NCI-H2171 treated with DMSO at 0.1 percent for 48 hours (cell line): ENCODE results near the gene TMPRSS3.

Source experiments
- DNase-seq: peaks from one replicate; lab custom pipeline; 2025; lab: John Stamatoyannopoulos, UW

TMPRSS3 gene

DNA sequence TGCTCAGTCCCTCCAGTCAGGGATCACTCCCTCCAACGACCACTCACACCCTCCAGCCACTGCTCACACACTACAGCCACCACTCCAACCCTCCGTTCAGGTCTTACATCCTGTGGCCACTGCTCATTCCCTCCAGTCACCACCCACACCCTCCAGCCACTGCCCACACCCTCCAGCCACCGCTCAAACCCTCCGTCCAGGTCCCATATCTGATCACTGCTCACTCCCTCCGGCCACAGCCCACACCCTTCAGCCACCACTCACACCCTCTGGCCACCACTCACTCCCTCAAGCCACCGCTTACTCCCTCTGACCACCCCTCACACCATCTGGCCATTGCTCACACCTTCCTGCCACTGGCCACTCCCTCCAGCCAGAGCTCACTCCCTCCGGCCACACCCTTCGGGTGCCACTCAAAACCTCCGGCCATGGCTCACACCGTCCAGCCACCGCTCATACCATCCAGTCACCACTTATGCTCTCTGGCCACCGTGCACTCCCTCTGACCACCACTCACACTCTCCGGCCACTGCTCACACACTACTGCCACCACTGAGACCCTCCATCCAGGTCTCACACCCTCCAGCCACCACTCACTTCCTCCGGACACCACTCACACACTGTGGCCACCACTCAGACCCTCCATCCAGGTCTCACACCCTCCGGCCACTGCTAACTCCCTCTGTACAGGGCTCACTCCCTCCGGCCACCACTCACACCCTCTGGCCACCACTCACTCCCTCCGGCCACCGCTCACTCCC lies 24.8 kb downstream of the TMPRSS3 start:
- DNase-seq: no peak

DNA sequence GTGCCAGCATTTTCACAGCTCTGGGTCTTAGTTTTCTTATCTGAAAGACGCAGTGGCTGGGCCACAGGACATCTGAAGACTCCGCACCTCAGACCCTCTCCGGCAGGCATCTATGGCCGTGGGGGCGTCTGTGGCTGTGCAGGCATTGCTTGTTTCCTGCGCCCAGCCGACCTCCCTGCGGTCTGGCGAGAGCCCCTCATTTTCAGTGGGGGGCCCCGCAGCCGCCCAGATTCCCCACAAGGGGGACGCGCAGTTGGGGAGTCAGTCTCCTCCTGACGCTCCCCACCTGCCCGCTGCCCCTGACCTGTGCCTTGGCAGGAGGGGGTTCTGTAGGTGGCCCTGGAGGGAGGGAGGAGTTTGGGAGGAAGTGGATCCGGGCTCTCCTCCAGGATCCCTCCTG lies 26.0 kb downstream of the TMPRSS3 start:
- no peak for DNase-seq

DNA sequence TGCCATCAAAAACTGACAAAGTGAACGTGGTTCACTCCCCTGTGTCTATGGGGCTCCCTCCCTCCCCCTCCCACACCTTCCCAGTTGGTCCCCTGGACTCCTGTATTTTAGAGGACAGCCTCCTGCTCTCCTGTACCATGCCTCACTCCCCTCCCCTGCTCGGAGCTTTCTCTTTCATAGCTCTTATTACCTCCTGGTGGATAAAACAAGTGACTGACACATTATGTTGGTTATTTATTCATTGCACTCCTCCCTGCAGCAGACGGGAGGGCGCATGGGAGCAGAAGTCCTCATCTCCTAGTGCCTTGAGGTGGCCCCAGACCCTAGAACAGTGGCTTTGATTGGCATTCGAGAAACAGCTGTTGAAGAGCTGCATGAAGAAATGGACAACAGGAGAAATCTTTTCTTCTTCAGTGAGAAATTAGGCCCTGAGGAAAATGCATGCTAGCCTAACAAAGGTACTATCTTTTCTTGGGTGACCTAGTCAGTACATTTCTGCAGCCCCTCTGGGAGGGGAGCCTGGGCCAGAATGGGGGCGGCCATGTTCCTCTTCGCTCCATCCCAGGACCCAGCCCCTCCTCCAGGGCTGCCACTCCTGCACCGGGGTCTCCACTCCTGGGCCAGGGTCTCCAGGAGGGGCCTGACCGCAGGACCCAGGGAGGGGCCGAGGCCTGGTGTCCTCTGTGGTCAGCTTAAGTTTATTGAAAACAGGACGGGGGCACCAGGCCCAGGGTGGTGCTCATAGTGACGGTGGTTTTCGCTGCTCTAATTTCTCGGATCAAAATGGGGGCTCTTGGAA lies 28.3 kb downstream of the TMPRSS3 start:
- DNase-seq: no peak

DNA sequence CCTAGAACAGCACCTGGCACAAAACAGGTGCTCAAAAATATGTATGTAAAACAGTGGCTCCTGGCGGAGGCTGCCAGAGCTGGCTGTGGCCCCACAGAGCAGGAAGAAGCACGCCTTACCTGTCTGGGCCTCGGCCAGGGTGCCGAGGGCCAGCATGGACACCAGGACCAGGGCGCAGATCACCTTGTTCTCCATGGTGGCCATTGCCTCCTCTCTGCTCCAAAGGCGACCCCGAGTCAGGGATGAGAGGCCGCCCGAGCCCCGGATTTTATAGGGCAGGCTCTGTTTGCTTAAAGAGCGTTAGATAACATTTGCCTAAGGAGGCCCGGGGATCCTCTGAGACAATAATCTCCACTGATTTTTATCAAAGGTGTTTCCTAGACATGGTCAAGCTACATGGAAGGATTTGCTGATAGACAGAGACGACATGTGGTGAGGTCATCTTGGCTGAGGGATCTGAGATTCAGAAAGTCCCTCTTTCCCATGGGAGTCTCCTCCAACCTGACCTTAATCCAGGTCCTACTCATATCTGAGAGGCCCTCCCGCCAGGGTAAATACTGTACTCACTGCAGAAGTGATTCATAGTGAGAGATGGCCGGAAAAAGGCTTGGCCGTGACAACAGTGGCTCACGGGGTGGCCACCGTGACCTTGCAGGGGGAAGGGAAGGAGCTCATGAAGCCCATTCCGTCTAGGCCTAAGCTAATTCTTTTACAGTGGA lies 29.4 kb downstream of the TMPRSS3 start, which contains the start of gene TFF1:
Gene TFF1, minus strand, starts transcription at position 244 of the 719 bp plus-strand sequence. Its CDS starts 40 bp downstream, at position 204.
- DNase-seq: no peak

GRCh38 chr21:42365770-42366169 lies 30.1 kb downstream of the TMPRSS3 start:
- DNase-seq: no peak

- peak; percentile 15 for DNase-seq
These were observed 31.5 kb downstream of the TMPRSS3 start for GRCh38 chr21:42364304-42364865.

DNA sequence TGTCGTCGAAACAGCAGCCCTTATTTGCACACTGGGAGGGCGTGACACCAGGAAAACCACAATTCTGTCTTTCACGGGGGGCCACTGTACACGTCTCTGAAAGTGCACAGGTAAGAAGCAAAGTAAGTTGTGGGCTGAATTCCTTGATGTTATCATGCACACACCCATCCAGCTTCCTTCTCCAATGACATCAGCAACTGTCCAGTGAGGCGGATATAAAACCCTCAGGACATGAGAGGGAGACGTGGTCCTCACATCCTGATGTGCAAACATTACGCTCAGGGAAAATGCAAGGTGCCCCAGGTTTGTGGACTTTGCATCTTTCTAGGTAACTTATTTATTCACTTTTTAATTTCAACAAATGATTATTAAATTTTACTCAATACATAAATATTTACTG lies 32.5 kb downstream of the TMPRSS3 start:
- no peak for DNase-seq

DNA sequence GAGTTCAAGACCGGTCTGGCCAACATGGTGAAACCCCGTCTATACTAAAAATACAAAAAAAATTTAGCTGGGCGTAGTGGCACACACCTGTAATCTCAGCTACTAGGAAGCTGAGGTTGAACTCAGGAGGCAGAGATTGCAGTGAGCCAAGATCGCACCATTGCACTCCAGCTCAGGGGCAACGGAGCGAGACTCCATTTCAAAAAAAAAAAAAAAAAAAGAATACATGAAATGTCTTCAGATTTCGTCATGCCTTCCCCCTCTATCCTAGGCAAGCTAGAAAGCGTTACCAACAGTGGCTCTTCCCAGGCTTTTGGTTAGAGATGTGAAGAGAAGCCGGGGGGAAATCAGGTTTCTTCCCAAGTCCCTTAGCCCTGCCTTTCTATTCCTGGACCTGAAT lies 33.2 kb downstream of the TMPRSS3 start:
- DNase-seq: peak; percentile 24

- DNase-seq: peak; percentile 32
These were observed 33.7 kb downstream of the TMPRSS3 start for GRCh38 chr21:42362198-42362597.

DNA sequence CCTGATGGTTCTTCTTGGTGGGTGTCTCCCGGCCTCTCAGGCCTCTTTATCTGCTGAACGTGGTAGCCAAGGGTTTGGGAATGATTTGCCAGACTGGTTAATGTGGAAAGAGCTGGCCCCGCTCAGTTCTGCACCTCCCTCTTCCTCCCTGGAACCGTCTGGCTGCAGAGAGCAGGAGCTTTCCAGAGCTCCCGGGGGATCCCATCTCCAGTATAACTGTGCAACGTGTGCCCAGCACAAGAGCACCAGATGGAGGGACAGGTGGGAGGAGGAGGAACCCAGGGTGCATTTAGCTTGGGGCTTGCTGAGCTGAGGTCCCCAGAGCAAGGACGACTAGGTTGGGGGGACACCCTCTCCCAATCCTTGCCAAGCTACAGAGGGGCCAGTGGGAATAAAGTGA lies 34.6 kb downstream of the TMPRSS3 start:
- peak; percentile 98 for DNase-seq

DNA sequence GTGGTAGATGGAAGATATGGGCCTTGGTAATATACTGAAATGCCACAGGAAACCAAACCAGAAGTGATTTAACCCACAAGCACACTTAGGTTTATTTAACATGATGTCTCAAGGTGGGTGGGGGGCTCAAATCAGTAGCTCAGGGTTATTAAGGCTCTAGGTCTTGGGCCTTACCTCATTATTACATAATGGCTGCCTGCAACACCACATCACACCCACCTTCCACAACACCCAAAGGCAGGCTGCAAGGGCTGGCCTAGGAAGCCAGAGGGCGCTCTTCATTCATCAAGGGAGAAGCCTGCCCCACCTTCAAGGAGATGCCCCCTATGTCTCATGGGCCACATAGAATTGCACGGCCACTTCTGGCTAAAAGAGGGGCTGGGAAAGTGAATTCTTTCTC lies 35.5 kb downstream of the TMPRSS3 start:
- peak; percentile 25 for DNase-seq

- no peak for DNase-seq
These were observed 36.9 kb downstream of the TMPRSS3 start for GRCh38 chr21:42358937-42359336.

DNA sequence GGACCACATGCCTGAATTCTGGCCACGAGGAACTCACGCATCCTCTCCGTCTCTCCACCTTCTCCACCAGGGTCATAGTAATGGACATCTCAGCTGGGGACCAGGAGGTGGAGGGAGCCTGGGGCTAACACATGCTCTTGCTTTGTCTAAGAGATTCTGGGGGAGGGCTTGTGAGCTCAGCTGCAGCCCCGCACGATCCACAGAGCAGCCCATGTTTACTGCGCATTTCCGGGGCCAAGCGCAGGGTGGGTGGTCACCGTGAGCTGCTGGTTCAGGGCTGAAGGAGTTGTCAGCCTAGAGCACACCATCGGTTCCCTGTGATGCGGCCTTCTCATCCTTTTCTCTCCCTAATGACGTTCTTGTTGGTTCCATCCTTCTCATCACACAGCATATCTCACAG lies 37.6 kb downstream of the TMPRSS3 start:
- no peak for DNase-seq

GRCh38 chr21:42357307-42357706 lies 38.5 kb downstream of the TMPRSS3 start:
- DNase-seq: no peak

- no peak for DNase-seq
These were observed 39.2 kb downstream of the TMPRSS3 start for GRCh38 chr21:42356650-42357049.

- DNase-seq: peak; percentile 33
These were observed 39.8 kb downstream of the TMPRSS3 start for GRCh38 chr21:42356046-42356445.

DNA sequence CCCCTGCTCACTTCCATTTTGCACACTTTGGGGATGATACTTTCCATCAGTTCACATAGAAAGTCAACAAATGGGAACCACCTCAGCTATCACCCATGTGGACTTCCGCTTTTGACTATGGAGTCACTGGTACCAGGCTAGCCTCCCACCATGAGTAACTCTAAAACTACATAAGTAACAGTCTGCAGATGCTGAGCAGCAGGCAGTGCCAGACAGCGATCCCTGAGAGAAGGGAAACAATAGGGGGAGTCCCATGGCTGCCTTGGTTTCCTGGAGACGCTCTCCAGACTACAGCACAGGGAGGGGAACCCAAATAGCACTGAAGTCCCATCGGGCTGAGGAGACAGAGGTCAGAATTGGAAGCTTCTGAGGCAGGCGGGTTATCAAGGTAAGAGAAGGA lies 42.2 kb downstream of the TMPRSS3 start:
- no peak for DNase-seq

DNA sequence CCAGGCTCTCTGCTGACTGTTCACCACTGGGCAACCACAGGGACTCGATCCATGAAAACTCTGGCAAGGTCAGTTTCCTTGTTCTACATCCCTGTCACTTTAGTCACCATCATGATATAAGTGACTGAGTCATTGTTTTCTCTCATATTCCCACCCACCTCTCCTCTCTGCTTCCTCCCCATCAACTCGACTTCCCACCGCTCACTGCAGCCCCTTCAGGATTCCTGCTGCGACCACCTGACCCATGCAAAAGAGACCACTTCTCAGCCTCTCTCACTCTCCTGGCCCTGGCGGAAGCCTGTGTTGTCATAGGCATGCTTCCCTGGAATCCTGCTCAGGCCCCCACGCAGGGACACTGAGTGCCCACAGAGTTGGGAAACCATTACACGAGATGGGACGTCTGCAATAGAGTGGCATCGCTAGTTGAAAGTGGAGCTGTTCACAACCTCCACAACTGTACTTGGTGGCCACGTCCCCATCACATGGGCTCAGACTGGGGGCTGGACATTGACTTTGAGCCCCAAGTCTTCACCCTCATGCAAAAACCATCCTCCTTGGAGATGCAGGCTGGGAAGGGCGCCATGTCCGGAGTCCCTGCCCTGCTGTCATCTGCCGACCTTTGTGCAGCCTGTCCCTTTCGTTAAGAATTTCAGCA lies 43.3 kb downstream of the TMPRSS3 start:
- no peak for DNase-seq

GRCh38 chr21:42351626-42352440 lies 44.0 kb downstream of the TMPRSS3 start:
- DNase-seq: no peak

DNA sequence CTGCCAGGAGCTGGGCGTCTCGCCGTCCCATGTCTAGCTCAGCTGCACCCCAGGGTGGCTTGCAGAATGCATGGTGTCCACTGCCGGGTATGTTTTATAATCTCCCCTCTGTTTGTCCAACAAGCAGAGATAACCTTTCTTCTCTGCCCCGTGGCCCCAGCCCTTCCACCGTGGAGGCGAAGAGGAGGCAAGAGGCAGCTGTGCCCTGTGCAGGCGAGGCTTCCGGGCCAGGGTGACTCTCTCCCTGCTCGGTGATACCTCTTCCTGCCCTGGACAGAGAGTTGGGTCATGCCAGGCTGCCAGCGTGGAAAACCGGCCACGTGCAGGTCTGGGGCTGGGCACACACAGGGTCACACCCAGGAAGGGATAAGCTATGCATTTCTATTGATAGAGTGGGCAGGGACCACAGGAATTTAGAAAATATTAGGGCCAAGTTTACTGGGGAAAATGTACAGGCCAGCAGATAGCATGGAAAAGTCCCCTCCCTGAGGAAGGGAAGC lies 44.9 kb downstream of the TMPRSS3 start, which contains the start of gene TFF2:
Gene TFF2, minus strand, starts transcription at position 68 of the 500 bp plus-strand sequence. Its CDS starts 37 bp downstream, at position 31.
- no peak for DNase-seq
